NK-92 (cell line): ENCODE data around the gene PGGT1B.
"Not testable (repeated sequence)": the region's sequence is repeated elsewhere in the genome, so short reads cannot be mapped to it uniquely, and the experiment has no call there.

Experiments
- DNase-seq: peaks from one replicate; lab custom pipeline; 2025; ENCODE audit not compliant: unreplicated experiment; lab: John Stamatoyannopoulos, UW

PGGT1B gene

GRCh38 chr5:115262011-115262320 lies 711 bp downstream of the PGGT1B start:
- no peak for DNase-seq

DNA sequence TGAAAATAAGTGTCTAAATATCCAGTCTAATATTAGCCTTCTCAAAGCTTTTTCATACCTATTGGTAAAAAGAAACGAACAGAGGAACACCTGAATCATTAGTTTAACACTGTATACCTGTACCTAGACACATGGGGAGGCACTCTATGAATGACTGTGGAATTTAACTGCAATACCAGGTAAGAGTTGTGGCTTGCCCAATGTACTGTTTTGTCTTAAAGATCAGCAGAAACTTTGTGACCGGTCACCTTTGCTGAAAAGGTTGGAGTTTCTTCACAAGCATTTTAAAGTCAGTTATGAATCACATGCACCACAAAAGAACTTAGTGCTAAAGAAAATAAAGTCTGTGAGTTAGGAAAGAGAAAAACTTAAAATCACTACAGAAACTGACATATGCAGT lies 2.4 kb downstream of the PGGT1B start:
- no peak for DNase-seq

GRCh38 chr5:115257981-115258380 lies 4.7 kb downstream of the PGGT1B start:
- no peak for DNase-seq

GRCh38 chr5:115249379-115249778 lies 13.3 kb downstream of the PGGT1B start:
- not testable (repeated sequence) for DNase-seq

DNA sequence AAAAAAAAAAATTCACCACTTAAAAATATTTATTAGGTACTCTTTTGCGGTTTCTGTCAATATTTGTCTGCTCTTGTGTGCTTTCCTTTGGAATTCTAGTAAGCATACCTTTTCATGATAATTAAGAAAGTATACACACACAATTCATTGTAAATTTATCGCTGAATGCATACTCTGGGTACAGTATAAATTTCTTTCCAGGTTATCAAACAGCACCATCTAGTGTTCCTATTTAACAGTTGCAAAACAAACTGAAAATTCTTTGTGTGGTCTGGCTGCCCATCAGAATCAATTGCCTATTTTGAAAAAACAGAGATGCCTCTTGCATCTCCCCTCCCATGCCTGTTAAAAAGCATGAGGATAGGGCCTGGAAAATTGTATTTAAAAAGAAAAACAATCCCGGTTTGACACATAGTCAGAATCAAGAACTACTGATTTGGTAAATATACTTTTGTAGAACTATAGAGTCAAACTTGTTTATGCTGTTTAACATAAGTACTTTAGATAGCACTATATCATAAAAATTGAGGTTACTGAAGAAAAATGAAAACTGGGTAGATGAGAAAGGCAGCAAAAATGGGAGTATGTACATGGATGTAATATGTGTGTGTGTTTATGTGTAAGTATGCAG lies 16.2 kb downstream of the PGGT1B start:
- no peak for DNase-seq

- no peak for DNase-seq
These were observed 19.3 kb downstream of the PGGT1B start for GRCh38 chr5:115243412-115243811.

DNA sequence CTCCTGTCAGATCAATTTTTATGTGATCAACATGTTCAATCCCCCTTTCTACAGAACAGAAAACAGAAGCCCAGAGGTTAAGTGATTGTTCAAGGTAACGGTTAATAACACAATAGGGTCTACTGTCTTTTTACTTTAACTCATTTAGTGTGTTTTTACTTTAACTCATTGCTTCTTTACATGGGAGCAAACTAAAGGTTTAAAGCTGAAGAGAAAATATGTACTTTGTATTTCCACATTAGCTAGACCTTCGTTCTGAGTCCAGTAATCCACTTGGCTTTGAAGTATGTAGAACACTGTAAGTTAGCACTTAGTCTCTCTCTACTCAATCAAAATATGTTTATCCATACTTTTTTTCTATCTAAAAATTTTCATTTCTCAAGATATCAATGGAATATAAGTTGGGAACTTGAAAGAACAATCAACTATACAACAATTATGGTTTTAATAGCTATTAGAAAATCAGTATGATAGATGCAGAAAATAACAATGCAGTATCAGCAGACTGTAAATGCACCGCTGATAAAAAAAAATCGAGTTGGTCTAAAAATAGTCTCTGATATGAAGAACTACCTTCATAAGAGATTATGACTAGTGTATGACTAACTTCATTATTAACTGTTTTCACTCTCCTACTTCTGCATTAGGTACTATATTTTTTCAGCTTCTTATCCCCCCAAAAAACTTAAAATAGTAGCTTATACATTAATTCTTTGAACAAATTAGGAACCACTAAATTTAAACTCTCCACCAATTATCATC lies 20.6 kb downstream of the PGGT1B start:
- no peak for DNase-seq

DNA sequence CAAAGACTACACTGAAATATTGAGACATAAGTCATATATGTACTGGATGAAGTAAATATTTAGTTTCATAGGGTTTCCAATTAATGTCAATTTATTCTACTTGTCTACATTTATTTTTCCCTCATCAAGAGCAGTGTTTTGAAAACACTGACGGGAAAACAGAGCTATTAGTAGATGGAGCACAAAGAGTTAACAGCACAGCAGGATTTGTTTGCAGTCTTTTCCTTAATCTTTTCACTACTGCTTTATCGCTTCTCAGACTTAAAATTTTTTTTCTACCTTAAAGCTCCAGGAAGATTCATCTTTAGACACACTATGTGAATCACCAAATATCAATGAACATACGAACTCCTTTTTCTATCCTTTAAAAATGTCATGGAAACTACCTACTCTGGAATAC lies 25.6 kb downstream of the PGGT1B start:
- no peak for DNase-seq

DNA sequence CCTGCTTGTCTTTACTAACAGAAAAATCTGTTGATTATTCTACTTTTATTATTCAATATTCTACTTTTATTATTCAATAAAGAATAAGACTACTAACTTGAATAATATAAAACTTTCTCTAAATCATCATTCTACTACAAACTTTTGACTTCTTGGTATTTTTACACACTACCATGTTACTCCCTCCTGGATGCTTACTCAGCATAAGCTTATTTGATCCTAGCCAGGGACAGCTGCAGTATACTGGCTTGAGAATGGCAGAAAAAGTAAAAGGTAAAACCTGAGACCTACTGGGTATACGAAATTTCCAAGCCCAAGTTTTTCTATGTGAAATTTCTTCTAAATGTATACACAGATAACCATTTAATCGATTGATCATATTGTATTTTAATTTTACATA lies 26.1 kb downstream of the PGGT1B start:
- no peak for DNase-seq

- DNase-seq, result no peak
These were observed 31.1 kb downstream of the PGGT1B start for GRCh38 chr5:115231598-115231997.

- no peak for DNase-seq
These were observed 33.1 kb downstream of the PGGT1B start for GRCh38 chr5:115229606-115230005.

DNA sequence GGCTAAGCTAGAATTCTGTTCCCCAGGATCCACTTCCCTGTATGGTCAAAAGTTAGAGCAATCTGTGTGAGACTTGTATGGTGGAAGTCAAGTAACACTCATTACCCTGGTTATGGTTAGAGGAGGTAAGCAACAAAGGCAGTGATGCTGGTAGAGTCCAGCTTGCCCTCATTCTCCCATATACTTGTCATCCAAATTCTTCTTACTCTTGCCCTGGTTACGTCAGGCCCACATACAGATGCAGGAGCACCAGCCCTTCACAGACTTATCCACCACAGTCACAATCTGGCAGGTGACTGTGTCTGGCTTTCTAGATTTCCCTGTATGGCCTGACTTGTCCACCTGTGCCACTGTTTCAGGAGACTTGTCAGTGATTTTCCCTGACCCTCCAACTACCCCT lies 35.4 kb downstream of the PGGT1B start:
- DNase-seq, result no peak

GRCh38 chr5:115214541-115214940 lies 48.1 kb downstream of the PGGT1B start:
- DNase-seq, result no peak

DNA sequence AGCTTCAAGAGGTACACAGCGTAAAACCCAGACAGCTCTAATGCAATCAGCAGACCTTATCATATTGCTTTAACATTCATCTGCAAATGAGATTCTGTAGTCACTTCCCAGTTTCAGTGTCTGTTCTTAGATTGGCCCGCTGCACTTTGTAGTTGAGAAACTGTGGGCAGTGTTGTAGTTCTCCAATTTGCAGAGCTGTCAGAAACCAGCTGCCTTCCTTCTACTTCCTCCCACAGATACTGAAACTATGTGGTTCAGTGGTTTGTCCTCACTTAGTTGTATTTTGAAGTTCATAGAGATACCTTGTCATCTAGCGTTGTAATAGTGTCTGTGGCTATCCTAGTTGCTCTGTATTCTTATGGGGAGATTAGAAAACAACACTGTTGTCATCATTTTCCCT lies 53.4 kb downstream of the PGGT1B start:
- DNase-seq, result no peak

GRCh38 chr5:115202952-115203351 lies 59.7 kb downstream of the PGGT1B start:
- DNase-seq, result no peak

GRCh38 chr5:115196161-115196560 lies 66.5 kb downstream of the PGGT1B start:
- DNase-seq, result no peak

GRCh38 chr5:115194676-115195075 lies 68.0 kb downstream of the PGGT1B start:
- DNase-seq, result no peak

- DNase-seq, result no peak
These were observed 69.4 kb downstream of the PGGT1B start for GRCh38 chr5:115193295-115193694.

GRCh38 chr5:115192098-115192497 lies 70.6 kb downstream of the PGGT1B start:
- DNase-seq, result no peak

DNA sequence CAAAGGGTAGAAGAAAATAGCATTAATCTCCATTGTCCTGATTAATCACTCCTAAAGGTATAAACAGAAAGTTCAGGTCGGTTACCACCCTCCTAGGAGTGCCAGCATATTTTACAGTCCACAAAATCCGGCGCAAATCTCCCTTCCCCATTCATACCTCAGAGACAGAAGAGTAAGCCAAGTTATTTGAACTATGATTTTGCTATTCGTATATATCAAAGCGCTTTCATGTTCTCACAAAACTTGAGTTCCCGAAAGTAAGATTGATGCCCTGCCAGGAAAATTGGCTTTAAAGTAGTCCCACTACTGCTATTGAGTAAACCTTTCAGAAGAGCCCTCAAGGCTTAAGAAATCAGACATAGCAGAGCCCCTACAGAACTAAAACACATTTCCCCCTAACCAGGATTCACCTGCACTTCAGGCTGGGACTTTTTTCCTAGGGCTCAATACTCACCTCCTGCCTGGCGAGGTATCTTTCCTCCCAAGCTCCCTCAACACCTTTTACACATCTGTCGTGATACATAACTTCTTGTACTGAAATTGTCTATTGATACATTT lies 71.1 kb downstream of the PGGT1B start:
- no peak for DNase-seq

DNA sequence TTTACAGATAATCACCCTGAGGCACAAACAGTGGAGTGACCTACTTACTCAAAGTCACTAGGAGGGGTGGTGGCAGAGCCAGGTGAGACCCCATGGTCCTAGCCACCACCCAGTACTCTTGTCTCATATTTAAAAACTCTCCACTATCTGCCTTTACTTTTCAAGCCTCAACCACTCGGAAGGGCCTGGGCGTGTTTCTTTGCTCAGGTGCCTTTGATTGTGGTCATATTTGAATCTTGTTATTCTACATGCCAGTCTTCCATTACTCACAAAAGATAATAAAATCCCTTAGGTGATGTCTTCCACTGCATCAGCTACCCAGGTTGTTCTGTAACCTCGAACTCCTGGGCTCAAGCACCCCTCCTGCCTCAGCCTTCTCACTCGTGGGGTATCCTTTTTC lies 72.3 kb downstream of the PGGT1B start:
- no peak for DNase-seq

DNA sequence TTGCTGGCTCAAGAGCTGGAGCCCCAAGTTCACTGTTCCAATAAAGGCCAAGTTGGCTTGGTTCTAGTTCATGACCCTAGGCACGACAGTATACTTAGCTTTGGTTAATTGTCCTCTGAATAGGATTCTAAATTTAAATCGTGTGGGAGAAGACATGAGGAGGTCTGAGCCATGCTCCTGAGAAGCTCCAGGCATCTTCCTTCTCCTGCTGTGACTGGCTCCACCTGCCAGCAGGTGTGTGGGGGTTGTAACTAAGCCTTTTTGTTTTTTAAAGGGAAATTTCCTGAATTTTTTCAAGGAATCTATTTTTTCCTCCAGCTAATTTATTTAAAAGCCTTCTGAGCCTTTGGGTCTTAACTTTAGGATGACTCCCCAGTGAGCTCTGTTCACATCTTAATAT lies 72.8 kb downstream of the PGGT1B start:
- DNase-seq, result no peak

DNA sequence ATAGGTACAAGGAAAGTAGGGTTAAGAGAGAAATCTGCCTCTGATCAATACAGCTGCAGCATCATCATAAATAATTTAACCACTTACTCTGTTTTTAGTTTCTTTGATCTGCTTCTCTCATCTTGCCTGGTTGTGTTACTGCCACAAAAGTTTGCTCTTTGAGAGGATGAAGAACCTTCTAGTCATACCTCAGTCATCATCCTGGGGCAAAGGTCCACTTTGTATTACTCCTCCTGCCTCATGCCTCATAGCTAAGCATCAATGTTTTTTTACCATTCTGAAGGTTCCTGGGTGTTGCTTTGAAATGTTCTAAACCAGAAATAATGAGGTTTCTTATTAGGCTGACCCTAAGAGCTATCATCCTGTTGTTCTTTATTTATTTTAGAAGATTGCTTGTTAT lies 75.9 kb downstream of the PGGT1B start:
- DNase-seq, result no peak
